AG04450 (cell line): ENCODE data around the gene HSD17B12. TPM values are rescaled to one million over a fixed set of nuclear protein-coding genes. Genes with fewer than 3 reads are reported as not detected.

ENCODE experiments used
- CTCF ChIA-PET: fragments of 300-600, 350-600 bp; formaldehyde crosslinking; extraction: SDS; loops from one replicate; lab custom pipeline; 2022; ENCODE audit warnings: antibody characterized with exemption, inconsistent platforms; lab: Charles Lee
- POLR2A ChIA-PET: fragments of 350-600 bp; formaldehyde crosslinking; extraction: SDS; loops from one replicate; lab custom pipeline; 2021; ENCODE audit warnings: antibody characterized with exemption, inconsistent platforms; lab: Yijun Ruan, JAX
- DNase-seq: peaks from one replicate; pipeline ENCODE4 v3.0.0-alpha.2; 2011; ENCODE audit warnings: low read depth, low spot score
- H3K27ac ChIP-seq: one replicate; pipeline ENCODE4 v1.5.1; 2012; ENCODE audit warnings: low read depth, low read length, control low read depth
- H3K27me3 ChIP-seq: one replicate; pipeline ENCODE4 v1.6.0; 2012; ENCODE audit warnings: low read length; ENCODE audit not compliant: control insufficient read depth, insufficient read depth
- H3K4me3 ChIP-seq: 2 replicates; pipeline ENCODE4 v1.5.1; 2011; ENCODE audit warnings: mild to moderate bottlenecking, low read depth, low read length, control low read depth
- H3K9me3 ChIP-seq: 2 replicates; pipeline ENCODE4 v1.5.1; 2012; ENCODE audit warnings: low read length; ENCODE audit not compliant: control insufficient read depth, insufficient read depth
- CTCF ChIP-seq: IDR thresholded peaks from 2 replicates; pipeline ENCODE4 v1.5.1; 2011; ENCODE audit warnings: low read depth, low read length, control low read depth, inconsistent platforms
- polyA minus RNA-seq: library from RNA; depleted of rRNA, polyadenylated mRNA; stranded (reverse); fragments of >200 nt; gene quantifications from 2 replicates; pipeline ENCODE4 v1.2.3, GENCODE V29; 2011; rRNA and poly(A)+ RNA removed
- polyA plus RNA-seq: library from polyadenylated mRNA; depleted of rRNA; stranded (reverse); fragments of >200 nt; gene quantifications from 2 replicates; pipeline ENCODE4 v1.2.3, GENCODE V29; 2011; rRNA removed

The HSD17B12 gene
- polyA plus RNA-seq (59.3 and 60.8 TPM in 2 replicates), polyA minus RNA-seq (34.4 and 36.4 TPM in 2 replicates)

- H3K27ac ChIP-seq, result peak within 1 kb of the TSS; percentile 93
- peak within 1 kb of the TSS; percentile 85 for H3K4me3 ChIP-seq
- H3K27me3 ChIP-seq, result no peaks in the 10 kb centered on the region
- CTCF ChIA-PET, result interaction anchor here (1.2 to 1.4 kb wide), 3 partner anchors 57 to 369 kb away, joined by 4 to 10 read pairs (median 6); partner anchors contain the start of gene API5
- POLR2A ChIA-PET, result interaction anchor here (0.6 to 1.6 kb wide), 9 partner anchors 49 to 171 kb away, joined by 3 to 5 read pairs (median 3); no protein-coding TSS in a partner anchor
- DNase-seq, result peak; percentile 96
- H3K9me3 ChIP-seq, result no peaks in the 10 kb centered on the region
- no peak; the same call in 1 of the 2 replicates for TF ChIP-seq CTCF
These were observed at the start of gene HSD17B12 for GRCh38 chr11:43680521-43681400. HSD17B12 (plus strand) TSS chr11:43680738; CDS start chr11:43680828, 90 bp downstream.

DNA sequence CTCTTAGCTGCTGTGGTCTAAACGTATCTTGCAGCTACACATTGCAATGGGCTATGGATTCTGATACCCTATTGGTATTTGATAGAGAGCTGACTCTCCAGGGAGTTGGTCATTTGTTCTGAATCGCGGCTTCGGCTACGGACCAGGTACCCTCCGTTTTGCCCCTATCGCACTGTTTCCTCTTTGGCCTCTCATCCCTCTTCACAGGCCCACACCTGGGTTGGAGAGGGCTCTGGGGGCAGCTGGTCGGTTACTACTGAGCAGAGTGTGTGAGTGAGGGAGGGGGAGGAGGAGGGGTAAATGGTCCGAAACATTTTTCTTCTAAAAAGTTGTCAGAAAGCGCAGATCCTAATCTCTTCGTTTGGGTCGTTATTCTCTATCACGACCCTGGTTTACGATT lies 48.8 kb upstream of the HSD17B12 start:
- H3K27ac ChIP-seq, result no peak overlapping the region
- H3K27me3 ChIP-seq, result peaks cover 4% of the 10 kb centered on the region
- ChIA-PET CTCF (no interaction called here), POLR2A (interaction anchor here (1.3 kb wide), 1 partner anchor 48 kb away, joined by 4 read pairs; no protein-coding TSS in a partner anchor)
- no peak for DNase-seq
- H3K4me3 ChIP-seq, result no peak overlapping the region
- TF ChIP-seq CTCF, result no peak
- no peaks in the 10 kb centered on the region for H3K9me3 ChIP-seq

GRCh38 chr11:43632181-43632580 lies 48.4 kb upstream of the HSD17B12 start:
- H3K27ac ChIP-seq, result no peak overlapping the region
- H3K4me3 ChIP-seq, result no peak overlapping the region
- peaks cover 4% of the 10 kb centered on the region for H3K27me3 ChIP-seq
- no peak for TF ChIP-seq CTCF
- POLR2A ChIA-PET, result no interaction called here
- no peak for DNase-seq
- CTCF ChIA-PET, result interaction anchor here (0.6 kb wide), 1 partner anchor 11 kb away, joined by 3 read pairs; no protein-coding TSS in a partner anchor
- H3K9me3 ChIP-seq, result no peaks in the 10 kb centered on the region

- peaks cover 10% of the 10 kb centered on the region for H3K27me3 ChIP-seq
- no peak for TF ChIP-seq CTCF
- DNase-seq, result no peak
- CTCF ChIA-PET, result interaction anchor here (0.6 kb wide), 1 partner anchor 194 kb away, joined by 3 read pairs; no protein-coding TSS in a partner anchor
- no peak overlapping the region for H3K27ac ChIP-seq
- POLR2A ChIA-PET, result no interaction called here
- no peaks in the 10 kb centered on the region for H3K9me3 ChIP-seq
- no peak overlapping the region for H3K4me3 ChIP-seq
These were observed 41.8 kb upstream of the HSD17B12 start for GRCh38 chr11:43638717-43639116.

- no peak for DNase-seq
- peaks cover 10% of the 10 kb centered on the region for H3K27me3 ChIP-seq
- H3K9me3 ChIP-seq, result no peaks in the 10 kb centered on the region
- no peak for TF ChIP-seq CTCF
- ChIA-PET CTCF (interaction anchor here (1.3 kb wide), 1 partner anchor 72 kb away, joined by 4 read pairs; no protein-coding TSS in a partner anchor), POLR2A (no interaction called here)
- H3K27ac ChIP-seq, result no peak overlapping the region
- H3K4me3 ChIP-seq, result no peak overlapping the region
These were observed 41.3 kb upstream of the HSD17B12 start for GRCh38 chr11:43639224-43639623.
